ENCODE results near the gene ARID4A. TPM values are rescaled to one million over a fixed set of nuclear protein-coding genes. Genes with fewer than 3 reads are reported as not detected.

Gene ARID4A
- total and polyA plus RNA-seq, 2 of the 13 experiments (the other 11 are each of a cell fraction or from before 2014, with no cell fraction given): 7.2 to 9.7 TPM

GRCh38 chr14:58287607-58288042 is 10.7 kb upstream of the ARID4A start (continued):
- peak; percentile 72 for TF ChIP-seq CREM (IDR thresholded peaks at IDR 0.05)
- no peak for TF ChIP-seq CREM (CRISPR knock-in tag; IDR thresholded peaks at IDR 0.05)
- TF ChIP-seq SP2 (CRISPR knock-in tag; IDR thresholded peaks at IDR 0.05): no peak
- no peak for TF ChIP-seq IRF1 (CRISPR knock-in tag; IDR thresholded peaks at IDR 0.05; ENCODE audit: low read depth)
- TF ChIP-seq HMGXB3 (CRISPR knock-in tag; IDR thresholded peaks at IDR 0.05; ENCODE audit: borderline replicate concordance): peak; percentile 36; the same call in 1 of the 2 replicates
- no peak for TF ChIP-seq ZNF263 (CRISPR knock-in tag; IDR thresholded peaks at IDR 0.05)
- TF ChIP-seq STAG1 (CRISPR knock-in tag; IDR thresholded peaks at IDR 0.05): no peak
- no peak for TF ChIP-seq ZFP41 (CRISPR knock-in tag; IDR thresholded peaks at IDR 0.05; ENCODE audit: borderline replicate concordance)
- TF ChIP-seq CHD4 (IDR thresholded peaks at IDR 0.05; ENCODE audit: borderline replicate concordance, low read length): no peak
- peak; percentile 86 for TF ChIP-seq NR2F2 (IDR thresholded peaks at IDR 0.05; ENCODE audit: borderline replicate concordance, low read depth)
- no peak for TF ChIP-seq FOXK2 (IDR thresholded peaks at IDR 0.05)
- TF ChIP-seq ONECUT2 (CRISPR knock-in tag; IDR thresholded peaks at IDR 0.05): peak; percentile 71; the same call in 1 of the 2 replicates
- no peak for TF ChIP-seq ZNF431 (CRISPR knock-in tag; IDR thresholded peaks at IDR 0.05; ENCODE audit: borderline replicate concordance, low read depth)
- no peak for TF ChIP-seq ZNF124 (CRISPR knock-in tag; IDR thresholded peaks at IDR 0.05)
- no peak for TF ChIP-seq PTBP1 (IDR thresholded peaks at IDR 0.05; ENCODE audit: low read depth, low read length, poor library complexity, severe bottlenecking)
- TF ChIP-seq MAFG (CRISPR knock-in tag; IDR thresholded peaks at IDR 0.05): no peak
- no peak for TF ChIP-seq ZNF207 (IDR thresholded peaks at IDR 0.05; ENCODE audit: borderline replicate concordance)
- TF ChIP-seq HOXD1 (CRISPR knock-in tag; IDR thresholded peaks at IDR 0.05): no peak
- no peak for TF ChIP-seq ZKSCAN5 (CRISPR knock-in tag; IDR thresholded peaks at IDR 0.05)
- TF ChIP-seq KLF11 (CRISPR knock-in tag; IDR thresholded peaks at IDR 0.05): no peak
- no peak for TF ChIP-seq MTF2 (CRISPR knock-in tag; IDR thresholded peaks at IDR 0.05; ENCODE audit: borderline replicate concordance)
- TF ChIP-seq MNT (IDR thresholded peaks at IDR 0.05): no peak
- TF ChIP-seq BCL3 (CRISPR knock-in tag; IDR thresholded peaks at IDR 0.05): no peak
- peak; percentile 84 for TF ChIP-seq DPF2 (CRISPR knock-in tag; IDR thresholded peaks at IDR 0.05; ENCODE audit: borderline replicate concordance, low read depth)
- no peak for TF ChIP-seq MEIS1 (CRISPR knock-in tag; IDR thresholded peaks at IDR 0.05; ENCODE audit: borderline replicate concordance)

Data from HepG2 (cell line).